ENCODE measurements around the gene USE1. TPM values are rescaled to one million over a fixed set of nuclear protein-coding genes. Genes with fewer than 3 reads are reported as not detected.

The USE1 gene
- total RNA-seq, 4 donors from 2014 or later, result 7.7 to 13.6 (median 11.2) TPM

DNA sequence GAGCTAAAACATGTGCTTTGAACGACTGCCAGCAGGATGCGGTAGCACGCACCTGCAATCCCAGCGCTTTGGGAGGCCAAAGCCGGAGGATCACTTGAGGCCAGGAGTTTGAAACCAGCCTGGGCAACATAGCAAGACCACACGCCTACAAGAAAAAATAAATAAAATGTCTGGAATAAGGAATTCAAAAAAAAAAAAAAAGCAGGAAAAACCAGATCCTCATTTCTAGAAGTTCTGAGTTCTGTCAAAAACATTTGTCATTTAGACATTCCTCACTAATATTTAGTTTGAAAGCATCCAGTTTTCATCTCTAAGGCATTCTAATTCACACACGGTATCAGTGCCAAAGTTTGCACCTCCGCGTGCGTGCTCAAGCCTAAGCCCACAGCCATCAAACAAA is 36.9 kb upstream of the USE1 start:
- Histone ChIP-seq H3K36me3 (peaks cover 0 to 84% (median 0%) of the 10 kb centered on the region in 3 donors), H3K27me3 (no peaks in the 10 kb centered on the region), H3K9me3 (no peaks in the 10 kb centered on the region), H3K4me3 (no peak overlapping the region), H3K4me1 (peaks cover 0 to 3% (median 0%) of the 10 kb centered on the region in 4 donors), H3K27ac (no peak overlapping the region)
- TF ChIP-seq CTCF (IDR thresholded peaks at IDR 0.05) (no peak), POLR2A (IDR thresholded peaks at IDR 0.05) (no peak)
- DNase-seq, result no peak

GRCh38 chr19:17180997-17181702 is 34.0 kb upstream of the USE1 start:
- no peak for DNase-seq
- H3K27me3 ChIP-seq, result no peaks in the 10 kb centered on the region
- no peak overlapping the region for H3K4me3 ChIP-seq
- H3K4me1 ChIP-seq, result peaks cover 0 to 5% (median 4%) of the 10 kb centered on the region in 4 donors
- TF ChIP-seq POLR2A (IDR thresholded peaks at IDR 0.05), result no peak
- no peak for TF ChIP-seq CTCF (IDR thresholded peaks at IDR 0.05)
- H3K27ac ChIP-seq, result peak overlapping the region in 1 of 4 donors; percentile 52
- H3K9me3 ChIP-seq, result no peaks in the 10 kb centered on the region
- peaks cover 0 to 73% (median 0%) of the 10 kb centered on the region in 3 donors for H3K36me3 ChIP-seq

DNA sequence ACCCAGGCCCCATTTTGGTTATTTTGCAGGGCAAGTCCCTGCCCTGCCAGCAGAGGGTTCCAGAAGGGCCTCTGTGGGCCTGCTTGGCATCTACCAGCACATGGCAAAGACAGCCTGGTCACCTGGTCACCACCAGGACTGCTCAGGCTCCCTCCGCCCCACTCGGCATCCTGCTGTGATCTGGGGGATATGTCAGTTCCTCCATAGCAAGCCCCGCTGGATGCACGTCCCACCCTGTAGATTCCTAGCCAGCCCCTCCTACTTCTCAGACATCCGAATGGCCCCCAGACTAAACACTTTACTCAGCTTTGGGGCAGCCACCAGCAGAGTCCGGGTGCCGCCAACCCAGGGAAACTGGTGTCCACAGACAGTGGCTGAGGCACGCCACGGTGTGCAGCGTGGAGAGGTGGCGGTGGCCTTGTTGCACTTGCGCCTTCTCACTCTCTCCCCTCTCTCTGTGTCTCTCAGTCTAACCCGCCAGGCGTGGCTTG is 31.8 kb upstream of the USE1 start:
- peaks cover 0 to 74% (median 0%) of the 10 kb centered on the region in 3 donors for H3K36me3 ChIP-seq

GRCh38 chr19:17183858-17184321 is 31.3 kb upstream of the USE1 start:
- Histone ChIP-seq H3K27ac (peak overlapping the region; percentile 42 to 81 (median 54)), H3K4me3 (peak overlapping the region in 2 of 4 donors; percentile 6 to 33), H3K9me3 (no peaks in the 10 kb centered on the region), H3K27me3 (no peaks in the 10 kb centered on the region), H3K4me1 (peaks cover 0 to 5% (median 4%) of the 10 kb centered on the region in 4 donors), H3K36me3 (peaks cover 0 to 76% (median 0%) of the 10 kb centered on the region in 3 donors)
- TF ChIP-seq CTCF (IDR thresholded peaks at IDR 0.05), result no peak
- no peak for TF ChIP-seq POLR2A (IDR thresholded peaks at IDR 0.05)
- DNase-seq, result peak in 1 of 3 donors; percentile 40

More for the DNA sequence above, 31.8 kb upstream of the USE1 start:
- TF ChIP-seq CTCF (IDR thresholded peaks at IDR 0.05) (no peak), POLR2A (IDR thresholded peaks at IDR 0.05) (no peak)
- Histone ChIP-seq H3K9me3 (no peaks in the 10 kb centered on the region), H3K27me3 (no peaks in the 10 kb centered on the region), H3K4me1 (peaks cover 0 to 5% (median 4%) of the 10 kb centered on the region in 4 donors), H3K4me3 (peak overlapping the region in 1 of 4 donors; percentile 33), H3K27ac (peak overlapping the region in 3 of 4 donors; percentile 42 to 81 (median 54))
- peak in 1 of 3 donors; percentile 31 for DNase-seq

DNA sequence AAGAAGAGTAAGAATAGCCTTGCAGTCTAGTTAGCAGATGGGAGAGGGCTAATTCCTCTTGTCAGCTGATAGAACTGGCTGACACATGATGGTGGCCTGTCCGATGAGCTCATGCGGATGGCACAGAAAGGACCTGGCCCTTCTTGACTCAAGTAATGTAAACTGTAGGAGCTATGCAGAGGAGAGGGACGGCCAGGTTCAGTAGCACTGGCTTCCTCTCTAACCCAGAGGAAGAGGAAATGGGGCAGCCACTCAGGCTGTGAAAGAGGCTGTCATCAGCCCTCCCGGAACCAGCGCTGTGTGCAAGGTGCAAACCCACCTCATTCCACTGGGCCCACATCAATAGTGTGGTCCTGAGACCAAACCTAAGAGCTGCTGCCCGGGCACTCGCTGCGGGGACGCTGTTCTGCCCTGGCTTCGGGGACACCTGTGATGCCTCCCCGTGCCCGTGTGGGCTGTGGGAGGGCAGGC is 30.8 kb upstream of the USE1 start:
- peak overlapping the region; percentile 31 to 81 (median 54) for H3K27ac ChIP-seq

More for the DNA sequence above, 30.8 kb upstream of the USE1 start:
- peak overlapping the region in 1 of 4 donors; percentile 33 for H3K4me3 ChIP-seq
- H3K27me3 ChIP-seq, result no peaks in the 10 kb centered on the region
- peaks cover 0 to 76% (median 0%) of the 10 kb centered on the region in 3 donors for H3K36me3 ChIP-seq
- H3K9me3 ChIP-seq, result no peaks in the 10 kb centered on the region
- TF ChIP-seq CTCF (IDR thresholded peaks at IDR 0.05) (no peak), POLR2A (IDR thresholded peaks at IDR 0.05) (no peak)
- peak in 2 of 3 donors; percentile 74 to 75 for DNase-seq
- H3K4me1 ChIP-seq, result peaks cover 0 to 5% (median 4%) of the 10 kb centered on the region in 4 donors
